ENCODE results near the gene IGF2R.

IGF2R gene

DNA sequence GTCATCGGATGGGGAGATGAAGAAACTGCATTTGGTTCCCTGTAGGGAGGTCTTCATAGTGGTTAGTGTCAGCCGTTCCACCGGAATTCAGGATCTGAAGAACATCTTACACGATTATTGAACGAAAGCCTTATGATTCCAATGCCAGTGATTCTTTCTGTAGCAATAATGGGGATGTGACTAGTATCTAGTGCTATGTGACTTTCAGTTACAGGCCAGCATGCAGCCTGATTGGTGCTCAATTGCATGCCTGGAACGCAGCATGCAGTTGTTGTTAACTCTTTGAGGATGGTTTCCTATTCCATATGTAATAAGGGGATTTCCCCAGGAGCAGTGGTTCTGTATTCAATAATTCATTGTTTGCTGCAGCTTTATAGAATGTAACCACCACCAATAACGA is 81.1 kb downstream of the IGF2R start:
- DNase-seq, result no peak

DNA sequence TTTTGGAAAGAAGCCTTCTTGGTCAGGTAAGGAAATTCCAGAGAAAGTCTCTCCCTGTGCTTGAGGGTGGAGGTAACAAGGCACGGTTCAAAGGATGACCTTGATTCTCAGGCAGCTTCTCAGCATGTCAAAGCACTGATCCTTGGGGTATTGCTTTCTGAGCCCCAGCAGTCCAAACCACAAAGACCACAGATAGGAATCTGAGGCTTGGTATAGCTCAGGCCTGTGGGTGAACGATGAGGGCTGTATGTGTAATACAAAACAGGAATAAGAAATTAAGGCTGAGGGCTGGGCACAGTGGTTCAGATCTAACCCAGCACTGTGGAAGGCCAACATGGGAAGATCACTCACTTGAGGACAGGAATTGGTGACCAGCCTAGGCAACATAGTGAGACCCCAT is 82.5 kb downstream of the IGF2R start:
- no peak for DNase-seq

DNA sequence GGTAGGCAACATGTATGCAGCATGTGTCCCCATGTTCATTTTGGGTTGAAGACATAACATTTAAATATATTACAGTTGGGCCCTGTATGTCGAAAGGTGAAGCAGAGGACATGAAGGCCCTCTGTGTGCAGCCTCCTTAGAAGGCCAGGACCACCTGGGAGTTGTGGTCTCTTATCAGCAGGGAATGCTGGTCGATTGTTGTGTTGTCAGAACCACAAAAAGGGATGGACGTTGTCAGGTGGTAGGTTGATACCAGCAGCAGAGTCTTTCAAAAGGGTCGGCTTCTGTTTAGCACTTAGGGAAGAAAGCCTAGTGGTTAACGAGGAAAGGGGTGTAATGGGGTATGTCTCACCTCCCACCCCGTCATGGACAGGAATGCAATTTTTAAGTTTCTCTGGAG is 85.4 kb downstream of the IGF2R start:
- DNase-seq, result no peak

DNA sequence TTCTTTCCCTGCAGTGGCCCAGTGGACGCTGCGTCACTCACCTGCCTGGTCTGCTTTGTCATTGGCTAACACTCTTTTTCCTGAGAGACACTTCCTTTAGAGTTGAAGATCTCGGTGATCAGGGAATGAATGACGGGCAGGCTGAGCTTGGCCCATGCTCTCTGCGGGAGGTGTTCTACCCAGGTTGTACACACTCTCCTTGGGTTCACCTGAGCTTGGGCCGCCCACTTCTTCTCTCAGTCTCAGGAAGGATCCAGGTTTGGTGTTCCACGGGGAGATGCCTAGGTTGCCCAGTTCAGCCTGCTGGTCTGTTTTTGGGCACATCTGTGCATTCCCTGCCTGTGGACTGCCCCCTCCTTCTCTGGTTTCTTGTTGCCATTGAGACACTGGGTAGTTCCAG is 86.0 kb downstream of the IGF2R start:
- no peak for DNase-seq

DNA sequence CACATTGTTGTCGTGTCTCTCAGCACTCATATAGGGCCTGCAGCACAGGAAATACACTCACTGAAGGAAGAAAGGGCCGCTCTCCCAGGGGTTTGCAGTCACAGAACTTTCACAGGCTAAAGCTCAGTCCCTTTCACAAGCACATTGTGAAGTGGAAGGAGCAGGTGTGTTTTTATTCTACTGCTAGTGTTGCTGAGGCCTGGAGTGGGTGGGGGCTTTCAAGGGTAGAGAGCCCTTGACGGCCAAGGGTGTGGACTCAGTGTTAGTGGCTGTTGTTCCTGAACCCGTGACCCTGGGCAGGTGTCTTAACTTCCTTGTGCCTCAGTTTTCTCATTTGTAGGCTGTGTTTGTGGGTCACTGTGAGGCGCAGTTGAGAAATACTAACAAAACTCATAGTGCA is 86.5 kb downstream of the IGF2R start:
- DNase-seq, result no peak

DNA sequence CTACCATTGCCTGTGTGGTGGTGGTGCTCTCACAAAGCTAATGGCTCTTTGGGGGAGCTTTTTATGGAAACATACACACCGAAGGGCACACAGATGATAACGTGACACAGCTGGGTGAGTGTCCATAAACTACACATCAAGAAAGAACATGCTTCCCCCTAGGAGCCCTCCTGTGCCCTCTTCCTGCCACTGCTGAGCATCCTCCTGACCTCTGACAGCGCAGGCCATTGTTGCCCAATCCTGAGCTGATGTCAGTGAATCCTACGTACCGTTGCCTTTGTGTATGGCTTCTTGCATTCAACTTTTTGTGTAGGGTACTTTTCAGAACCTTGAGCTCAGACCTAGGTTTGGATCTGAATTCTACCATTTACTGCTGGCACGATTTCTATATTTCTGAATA is 86.9 kb downstream of the IGF2R start:
- no peak for DNase-seq

DNA sequence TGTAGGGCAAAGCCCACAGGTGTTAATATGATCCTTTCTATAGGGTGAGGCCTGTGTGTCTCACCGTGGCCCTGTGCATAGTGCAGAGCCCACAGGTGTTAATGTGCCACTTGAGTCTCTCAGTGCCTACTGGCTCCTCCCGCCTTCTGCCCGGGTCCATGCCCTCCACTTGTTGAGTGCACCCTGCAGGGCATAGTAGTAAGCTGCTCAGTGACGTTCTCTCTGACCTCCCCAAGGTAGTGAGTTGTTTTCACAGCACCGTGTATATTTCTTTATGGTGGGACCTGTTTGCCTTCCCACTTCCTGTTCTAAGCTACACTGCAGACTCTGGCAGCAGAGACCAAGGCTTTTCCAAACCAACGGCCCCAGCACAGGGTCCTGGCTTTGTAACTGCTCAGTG is 88.2 kb downstream of the IGF2R start:
- no peak for DNase-seq

DNA sequence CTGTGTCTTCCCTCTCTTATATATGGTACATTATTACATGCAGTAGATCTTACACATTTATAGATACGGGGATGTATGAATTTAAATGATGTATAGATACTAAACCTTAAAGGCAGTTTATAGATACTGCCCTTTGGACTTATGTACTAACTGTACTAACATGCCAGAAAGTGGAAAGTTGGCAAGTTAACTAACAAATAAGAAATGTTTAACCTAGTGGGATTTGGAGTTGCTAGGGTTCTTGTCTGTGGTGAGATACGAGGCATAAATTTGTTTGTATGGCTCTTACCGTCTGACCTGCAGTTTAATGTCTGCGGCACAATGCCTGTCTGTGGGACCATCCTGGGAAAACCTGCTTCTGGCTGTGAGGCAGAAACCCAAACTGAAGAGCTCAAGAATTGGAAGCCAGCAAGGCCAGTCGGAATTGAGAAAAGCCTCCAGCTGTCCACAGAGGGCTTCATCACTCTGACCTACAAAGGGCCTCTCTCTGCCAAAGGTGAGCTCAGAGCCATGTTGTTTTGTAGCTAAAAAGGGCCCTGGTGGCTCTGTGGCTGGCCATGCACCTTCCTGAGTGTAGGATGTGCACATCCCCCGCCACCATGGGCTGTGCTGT is 89.8 kb downstream of the IGF2R start:
- DNase-seq, result no peak

DNA sequence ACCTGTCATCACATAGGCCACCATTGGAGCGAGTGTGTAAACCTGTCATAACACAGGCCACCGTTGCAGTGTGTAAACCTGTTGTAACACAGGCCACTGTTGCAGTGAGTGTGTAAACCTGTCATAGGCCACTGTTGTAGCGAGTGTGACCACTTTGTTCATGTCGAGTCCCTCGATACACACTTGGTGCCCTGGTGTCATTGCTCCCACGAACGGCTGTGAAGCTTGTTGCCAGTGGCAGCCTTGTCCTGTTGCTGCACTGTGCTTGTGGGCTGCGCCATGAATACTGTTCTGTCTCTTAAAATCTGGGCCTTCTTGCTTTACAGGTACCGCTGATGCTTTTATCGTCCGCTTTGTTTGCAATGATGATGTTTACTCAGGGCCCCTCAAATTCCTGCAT is 91.3 kb downstream of the IGF2R start:
- DNase-seq, result no peak

DNA sequence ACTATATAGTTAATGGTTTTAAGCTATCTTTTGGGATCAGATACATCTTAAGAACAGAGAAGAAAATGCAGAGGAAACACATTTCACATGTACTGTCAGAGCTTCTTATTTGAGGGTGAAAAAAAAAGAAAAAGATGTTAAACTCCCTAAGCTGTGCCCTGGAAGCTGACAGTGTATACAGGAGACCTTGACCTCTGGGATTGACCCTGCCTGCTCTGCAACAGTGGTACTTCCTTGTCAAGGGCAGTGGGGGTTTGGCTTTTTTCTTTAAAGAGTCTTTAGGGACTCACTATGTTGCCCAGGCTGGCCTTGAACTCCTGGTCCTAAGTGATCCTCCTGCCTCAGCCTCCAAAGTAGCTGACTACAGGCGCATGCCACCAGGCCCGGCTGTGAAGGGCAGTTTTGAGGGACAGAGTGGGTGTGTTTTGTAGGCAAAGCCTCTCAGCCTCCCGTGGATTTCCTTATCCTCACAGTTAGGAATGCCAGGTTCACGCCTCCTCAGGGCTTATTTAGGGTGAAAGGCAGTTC is 92.1 kb downstream of the IGF2R start:
- no peak for DNase-seq

DNA sequence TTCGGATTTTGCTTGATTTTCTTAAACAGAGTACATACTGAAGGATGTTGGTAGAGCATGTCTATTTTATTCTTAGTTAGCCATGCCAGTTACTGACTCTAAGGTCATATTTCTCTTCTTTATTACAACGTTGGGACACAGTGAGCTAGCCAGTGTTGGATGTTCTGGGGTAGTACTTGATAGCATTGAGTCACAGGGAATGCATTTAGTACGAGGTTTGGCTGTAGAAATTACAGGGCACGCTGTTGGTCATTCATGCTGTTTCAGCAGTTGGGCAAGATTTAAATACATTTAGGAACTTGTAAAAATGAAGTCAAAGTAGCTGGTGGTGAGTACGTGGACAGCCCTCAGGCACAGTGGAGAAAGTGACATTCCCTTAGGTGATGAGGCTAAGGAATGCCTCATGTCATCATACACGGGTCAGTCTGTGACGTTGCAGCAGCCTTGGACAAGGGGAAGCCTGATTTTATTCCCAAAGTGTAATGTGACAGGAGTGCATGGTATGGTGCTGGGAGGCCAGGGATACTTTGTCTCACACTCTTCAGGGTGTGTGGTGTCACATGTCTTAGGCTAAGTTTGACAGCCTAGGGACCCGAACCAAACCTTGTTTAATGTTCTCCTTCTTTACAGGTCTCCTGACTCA is 95.0 kb downstream of the IGF2R start:
- no peak for DNase-seq

DNA sequence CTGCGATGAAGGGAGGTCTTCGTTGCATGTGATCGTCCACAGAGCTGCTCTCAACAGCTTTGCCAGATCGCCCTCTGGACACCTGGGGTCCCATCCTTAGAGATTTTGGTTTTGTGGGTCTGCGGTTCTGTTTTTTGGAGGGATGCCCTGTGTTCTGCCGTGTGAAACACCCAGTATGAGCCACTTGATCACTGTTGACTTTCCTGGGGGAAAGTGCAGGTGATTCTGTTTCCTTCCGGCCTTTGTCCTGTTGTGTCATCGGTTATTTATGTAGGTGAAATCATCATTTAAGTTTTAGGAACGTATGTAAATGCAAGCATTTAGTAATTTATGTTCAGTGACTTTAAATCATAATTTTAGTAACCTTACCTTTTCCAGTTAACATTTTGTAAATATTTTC is 96.3 kb downstream of the IGF2R start:
- no peak for DNase-seq

DNA sequence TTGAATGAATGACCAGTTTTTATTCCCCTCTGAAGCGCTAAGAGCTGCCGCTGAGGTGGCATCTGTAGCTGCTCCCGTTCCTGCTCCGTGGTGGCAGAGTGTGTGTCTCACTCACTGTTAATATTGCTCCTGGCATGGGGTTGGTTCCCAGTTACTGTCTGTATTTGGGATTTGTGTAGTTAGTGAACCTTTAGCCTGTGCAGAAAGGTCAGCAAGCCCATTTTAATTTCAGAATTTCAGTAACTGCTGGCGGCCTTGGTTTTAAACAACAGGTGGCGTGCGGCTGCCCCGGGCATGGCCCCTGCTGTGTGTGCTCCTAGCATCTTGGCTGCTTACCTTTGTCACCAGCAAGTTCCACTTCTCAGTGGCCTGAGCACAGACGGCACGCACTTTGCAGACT is 98.7 kb downstream of the IGF2R start:
- DNase-seq, result no peak

DNA sequence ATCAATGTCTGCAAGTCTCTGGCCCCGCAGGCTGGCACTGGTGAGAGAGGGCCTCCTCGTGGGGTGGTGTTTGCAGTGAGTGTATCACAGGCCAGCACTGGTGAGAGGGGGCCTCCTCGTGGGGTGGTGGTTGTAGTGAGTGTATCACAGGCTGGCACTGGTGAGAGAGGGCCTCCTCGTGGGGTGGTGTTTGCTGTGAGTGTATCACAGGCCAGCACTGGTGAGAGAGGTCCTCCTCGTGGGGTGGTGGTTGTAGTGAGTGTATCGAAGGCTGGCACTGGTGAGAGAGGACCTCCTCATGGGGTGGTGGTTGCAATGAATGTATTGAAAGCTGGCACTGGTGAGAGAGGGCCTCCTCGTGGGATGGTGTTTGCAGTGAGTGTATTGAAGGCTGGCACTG is 99.5 kb downstream of the IGF2R start:
- no peak for DNase-seq

DNA sequence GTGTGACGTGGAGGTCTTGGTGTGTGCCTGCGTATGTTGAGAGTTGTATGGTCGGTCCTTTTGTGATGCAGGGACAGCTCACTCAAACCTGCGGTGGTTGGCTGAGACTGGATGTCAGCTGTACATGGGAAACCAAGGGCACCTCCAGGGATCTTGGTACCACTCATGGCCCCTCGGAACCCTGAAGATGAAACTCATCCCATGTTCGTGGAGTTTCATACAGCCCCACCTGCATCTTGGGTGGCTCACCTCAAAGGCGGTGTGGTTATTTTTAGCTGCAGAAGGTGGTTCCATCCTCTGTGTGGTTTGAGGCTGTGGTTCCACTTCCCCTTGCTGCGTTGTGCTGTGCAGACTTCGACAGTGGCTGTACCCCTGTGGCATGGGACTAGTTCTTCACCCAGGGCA is 100.2 kb downstream of the IGF2R start:
- no peak for DNase-seq

DNA sequence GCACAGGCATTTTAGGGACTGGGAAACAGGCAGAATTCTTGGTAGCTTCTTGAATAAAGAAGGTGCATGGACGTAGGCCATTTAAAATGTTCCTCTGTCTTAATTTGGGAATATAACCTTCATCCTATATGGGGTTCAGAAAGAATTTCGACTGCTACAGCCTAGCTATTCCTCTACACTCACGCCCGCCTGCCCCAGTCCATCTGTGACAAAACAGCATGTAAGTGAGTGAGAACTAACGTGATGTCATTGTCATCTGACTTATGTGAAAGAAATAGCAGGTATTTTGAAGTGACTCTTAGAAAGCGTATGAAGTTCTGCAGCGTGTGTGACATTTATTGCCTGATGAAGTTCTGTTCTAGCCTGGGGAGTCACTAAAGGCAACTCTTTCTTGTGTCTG is 100.6 kb downstream of the IGF2R start:
- DNase-seq, result no peak

DNA sequence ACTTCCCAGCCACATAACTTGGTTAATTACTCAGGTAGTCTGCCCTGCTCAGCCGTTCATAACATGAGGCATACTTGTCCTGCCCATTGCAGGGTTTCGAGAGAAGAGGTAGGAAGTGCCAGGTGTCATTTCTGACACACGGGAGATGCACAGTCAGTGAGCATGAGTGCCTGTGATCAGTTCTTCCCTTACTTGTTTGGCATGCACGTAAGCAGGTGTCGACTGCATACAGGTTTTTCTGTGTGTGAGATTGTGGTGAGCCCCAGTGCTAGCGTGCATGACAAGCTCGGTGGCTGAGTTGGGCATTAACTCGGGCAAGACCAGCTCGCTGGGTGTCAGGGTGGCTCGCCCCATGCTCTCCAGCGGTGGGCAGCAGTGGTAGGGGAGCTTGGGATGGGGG is 101.5 kb downstream of the IGF2R start:
- DNase-seq, result no peak

DNA sequence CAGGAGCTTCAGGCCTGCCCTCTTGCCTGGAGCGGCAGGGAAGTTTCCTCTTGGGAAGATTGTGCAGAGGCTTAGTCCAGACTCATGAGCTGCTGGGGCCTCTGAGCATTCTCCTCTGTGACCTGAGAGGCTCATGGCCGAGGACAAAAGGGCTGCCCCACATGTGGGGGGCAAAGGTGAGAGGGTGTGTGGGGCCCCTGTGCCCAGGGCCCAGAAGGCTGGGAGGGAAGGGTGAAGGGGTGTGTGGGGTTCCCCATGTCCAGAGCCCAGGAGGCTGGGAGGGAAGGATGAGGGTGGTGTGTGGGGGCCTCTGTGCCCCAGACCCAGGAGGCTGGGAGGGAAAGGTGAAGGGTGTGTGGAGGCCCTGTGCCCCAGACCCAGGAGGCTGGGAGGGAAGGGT is 101.9 kb downstream of the IGF2R start:
- DNase-seq, result no peak

DNA sequence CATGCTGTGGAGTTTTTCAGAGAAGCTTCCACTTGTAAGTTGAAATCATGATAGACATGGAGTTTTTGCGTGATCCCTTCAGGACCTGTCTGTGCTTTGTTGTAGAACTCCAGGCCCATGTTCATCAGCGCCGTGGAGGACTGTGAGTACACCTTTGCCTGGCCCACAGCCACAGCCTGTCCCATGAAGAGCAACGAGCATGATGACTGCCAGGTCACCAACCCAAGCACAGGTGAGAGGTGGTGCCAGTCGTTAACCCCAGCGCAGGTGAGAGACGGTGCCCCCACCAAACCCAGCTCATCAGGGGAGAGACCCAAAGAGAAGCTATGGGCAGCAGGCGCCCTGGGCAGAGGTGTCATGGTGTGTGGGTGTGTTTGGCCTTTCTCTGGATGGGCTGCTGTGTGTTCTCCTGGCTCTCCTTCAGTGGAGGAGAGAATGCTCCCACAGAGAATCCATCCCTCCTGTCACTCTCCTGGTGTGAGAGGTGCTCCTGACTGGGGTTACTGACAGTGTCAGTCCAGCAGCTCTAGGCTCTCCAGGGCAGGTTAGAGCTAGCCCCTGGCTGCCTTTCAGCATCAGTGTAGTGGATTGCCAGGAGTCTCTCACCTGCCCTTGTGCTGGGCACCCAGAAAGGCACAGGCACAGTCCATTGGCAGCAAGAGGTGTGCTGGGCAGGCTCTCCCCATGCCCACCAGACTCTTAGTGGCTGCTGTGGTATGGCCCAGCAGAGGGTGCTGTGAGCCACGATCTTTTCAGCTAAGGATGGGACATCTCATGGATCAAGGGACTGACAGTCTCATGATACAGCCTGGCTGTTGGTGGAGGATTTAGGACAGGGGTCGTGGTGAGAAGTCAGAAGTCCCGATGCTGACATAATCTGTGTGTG is 103.2 kb downstream of the IGF2R start:
- no peak for DNase-seq

DNA sequence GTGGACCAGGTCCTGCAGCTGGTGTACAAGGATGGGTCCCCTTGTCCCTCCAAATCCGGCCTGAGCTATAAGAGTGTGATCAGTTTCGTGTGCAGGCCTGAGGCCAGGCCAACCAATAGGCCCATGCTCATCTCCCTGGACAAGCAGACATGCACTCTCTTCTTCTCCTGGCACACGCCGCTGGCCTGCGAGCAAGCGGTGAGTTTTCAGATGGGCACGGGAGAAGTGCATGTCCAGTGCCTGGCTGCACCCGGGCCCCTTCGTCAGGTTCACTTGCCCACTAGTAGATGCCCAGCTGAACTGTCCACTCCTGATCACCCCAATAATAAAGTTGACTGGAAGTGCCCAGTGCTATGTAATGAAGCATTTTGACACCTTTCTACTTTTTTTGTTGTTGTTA is 104.4 kb downstream of the IGF2R start:
- DNase-seq, result no peak

DNA sequence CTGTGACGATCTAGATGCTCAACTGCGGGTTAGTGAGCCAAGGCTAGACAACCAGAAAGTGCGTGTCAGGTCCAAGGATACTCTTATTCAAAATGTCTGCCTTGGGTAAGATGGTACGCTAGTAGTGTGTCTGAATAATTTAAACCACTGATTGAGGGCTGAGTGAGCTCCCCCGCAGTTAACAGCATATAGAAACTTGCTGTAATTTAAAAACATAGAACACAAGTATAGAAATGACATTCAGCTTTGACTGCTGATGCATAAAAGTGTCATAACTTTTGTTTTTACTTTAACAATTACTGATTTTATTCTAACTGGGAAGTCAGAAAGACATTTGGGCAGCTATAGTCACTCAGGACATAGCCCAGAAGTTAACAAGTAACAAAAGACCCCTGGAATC is 107.1 kb downstream of the IGF2R start:
- no peak for DNase-seq

DNA sequence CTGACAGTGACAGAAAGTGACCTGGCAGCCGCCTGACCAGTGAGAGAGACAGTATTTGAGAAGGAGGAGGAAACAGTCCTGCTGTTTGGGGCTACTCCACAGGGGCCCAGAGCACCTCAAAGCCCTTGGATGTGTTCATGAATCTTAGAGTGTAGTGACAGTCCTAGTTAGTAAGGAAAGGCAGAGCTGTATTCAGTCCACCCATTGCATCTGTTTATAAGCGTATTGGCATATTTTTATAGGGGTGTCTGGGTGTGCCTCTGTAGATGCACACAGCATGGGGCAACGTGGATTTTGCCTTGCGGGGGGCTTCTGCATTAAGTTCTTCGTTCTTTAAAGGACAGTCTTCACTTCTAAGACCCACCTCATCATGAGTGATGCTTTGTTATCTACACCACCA is 108.1 kb downstream of the IGF2R start:
- DNase-seq, result no peak

DNA sequence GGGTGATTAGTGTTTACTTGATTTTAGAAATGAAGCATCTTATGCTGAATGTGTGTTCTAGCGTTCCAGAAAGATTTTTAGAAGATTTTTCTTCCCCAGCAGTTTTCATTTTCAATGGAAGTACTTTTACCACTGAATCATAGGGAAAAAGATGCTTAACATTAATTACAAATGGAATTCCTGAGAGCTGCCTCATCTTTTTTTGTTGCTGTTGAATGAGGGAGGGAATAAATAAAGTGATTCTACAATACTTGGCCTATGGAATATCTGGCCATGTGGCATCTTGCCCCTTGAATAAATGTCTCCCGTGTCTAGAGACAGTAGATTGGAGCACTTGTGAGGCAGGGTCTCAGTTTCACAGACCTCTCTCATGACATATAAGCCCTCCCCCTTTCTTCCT is 108.6 kb downstream of the IGF2R start:
- no peak for DNase-seq

Data from bone marrow (tissue), 2 donors.